Measurements from ENCODE around the gene BMP10.

The BMP10 gene, protein sequence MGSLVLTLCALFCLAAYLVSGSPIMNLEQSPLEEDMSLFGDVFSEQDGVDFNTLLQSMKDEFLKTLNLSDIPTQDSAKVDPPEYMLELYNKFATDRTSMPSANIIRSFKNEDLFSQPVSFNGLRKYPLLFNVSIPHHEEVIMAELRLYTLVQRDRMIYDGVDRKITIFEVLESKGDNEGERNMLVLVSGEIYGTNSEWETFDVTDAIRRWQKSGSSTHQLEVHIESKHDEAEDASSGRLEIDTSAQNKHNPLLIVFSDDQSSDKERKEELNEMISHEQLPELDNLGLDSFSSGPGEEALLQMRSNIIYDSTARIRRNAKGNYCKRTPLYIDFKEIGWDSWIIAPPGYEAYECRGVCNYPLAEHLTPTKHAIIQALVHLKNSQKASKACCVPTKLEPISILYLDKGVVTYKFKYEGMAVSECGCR

DNA sequence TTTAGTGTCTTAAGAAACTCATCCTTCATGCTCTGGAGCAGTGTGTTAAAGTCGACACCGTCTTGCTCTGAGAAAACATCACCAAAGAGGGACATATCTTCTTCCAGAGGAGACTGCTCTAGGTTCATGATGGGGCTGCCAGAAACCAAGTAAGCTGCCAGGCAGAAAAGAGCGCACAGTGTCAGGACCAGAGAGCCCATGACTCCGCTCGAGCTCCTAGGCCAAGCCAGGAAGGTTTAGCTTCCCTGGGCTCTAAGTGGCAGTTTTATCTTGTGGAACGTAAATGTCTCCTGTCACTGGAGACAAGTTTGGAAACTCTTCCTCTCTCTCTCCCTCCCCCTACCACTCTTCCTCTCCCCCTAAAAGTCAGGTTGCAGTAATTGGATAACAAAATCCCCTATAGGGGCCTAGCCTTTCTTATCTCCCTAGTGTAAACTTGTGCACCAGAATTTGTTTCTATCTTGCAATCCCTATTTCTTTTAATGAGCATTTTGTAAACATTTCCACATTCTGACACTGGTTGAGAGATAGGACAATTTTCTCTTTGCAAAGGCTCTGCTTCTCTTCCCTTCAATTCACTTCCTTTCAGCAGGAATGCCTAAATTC, at the start of gene BMP10:
BMP10 (minus strand) TSS at position 239 of the 606 bp plus-strand sequence; CDS start at position 200, 39 bp downstream.
- DNase-seq (ENCODE audit: low read depth), result no peak

GRCh38 chr2:68920481-68921170, 49.4 kb upstream of the BMP10 start:
- DNase-seq (ENCODE audit: low read depth), result no peak

GRCh38 chr2:68918497-68918896, 47.3 kb upstream of the BMP10 start:
- DNase-seq (ENCODE audit: low read depth), result no peak

DNA sequence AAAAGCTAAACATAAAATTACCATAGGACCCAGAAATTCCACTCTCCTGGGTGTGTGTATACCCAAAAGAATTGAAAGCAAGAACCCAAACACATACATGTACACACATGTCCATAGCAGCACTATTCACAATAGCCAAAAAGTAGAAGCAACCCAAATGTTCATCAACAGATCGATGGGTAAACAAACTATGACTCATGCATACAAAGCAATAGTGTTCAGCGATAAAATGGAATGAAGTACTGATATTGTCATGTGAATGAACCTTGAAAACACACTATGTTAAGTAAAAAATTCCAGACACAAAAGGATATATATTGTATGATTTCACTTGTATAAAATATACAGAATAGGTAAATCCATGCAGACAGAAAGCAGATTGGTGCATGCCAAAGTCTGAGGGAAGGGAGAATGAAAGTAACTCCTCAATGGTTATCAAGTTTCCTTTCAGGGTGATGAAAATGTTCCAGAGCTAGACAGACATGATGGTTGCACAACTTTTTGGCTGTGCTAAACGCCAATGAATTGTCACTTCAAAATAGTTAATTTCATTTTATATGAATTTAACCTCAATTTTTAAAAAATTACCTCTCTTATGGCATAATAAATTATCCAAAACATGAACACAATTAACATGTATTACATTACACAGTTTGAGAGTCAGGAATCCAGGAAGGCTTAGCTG, 46.0 kb upstream of the BMP10 start:
- DNase-seq (ENCODE audit: low read depth), result no peak

- no peak for DNase-seq (ENCODE audit: low read depth)
Observed at GRCh38 chr2:68916226-68916625, 45.0 kb upstream of the BMP10 start.

DNA sequence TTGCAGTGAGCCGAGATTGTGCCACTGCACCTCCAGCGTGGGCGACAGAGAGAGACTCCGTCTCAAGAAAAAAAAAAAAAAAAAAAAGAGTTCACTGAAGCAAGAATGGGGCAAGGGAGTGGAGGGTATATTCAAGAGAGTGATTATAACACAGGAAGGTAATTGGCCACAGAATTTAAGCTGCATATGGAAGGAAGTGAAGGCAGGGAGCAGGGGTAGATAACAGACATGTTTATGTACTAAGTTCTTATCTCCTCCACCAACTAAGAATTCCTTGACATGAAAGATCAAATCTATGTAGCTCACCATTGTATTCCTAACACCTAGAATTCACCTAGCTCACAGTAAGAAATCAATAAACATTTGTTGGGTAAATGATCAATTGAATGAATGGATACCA, 44.2 kb upstream of the BMP10 start:
- no peak for DNase-seq (ENCODE audit: low read depth)

GRCh38 chr2:68913359-68913758, 42.2 kb upstream of the BMP10 start:
- no peak for DNase-seq (ENCODE audit: low read depth)

- DNase-seq (ENCODE audit: low read depth), result no peak
Observed at GRCh38 chr2:68912732-68913131, 41.5 kb upstream of the BMP10 start.

GRCh38 chr2:68912111-68912510, 40.9 kb upstream of the BMP10 start:
- DNase-seq (ENCODE audit: low read depth), result no peak

- DNase-seq (ENCODE audit: low read depth), result no peak
Observed at GRCh38 chr2:68911709-68912108, 40.5 kb upstream of the BMP10 start.

- no peak for DNase-seq (ENCODE audit: low read depth)
Observed at GRCh38 chr2:68911246-68911645, 40.0 kb upstream of the BMP10 start.

GRCh38 chr2:68909793-68910674, 38.8 kb upstream of the BMP10 start:
- peak; percentile 53 for DNase-seq (ENCODE audit: low read depth)

- peak; percentile 55 for DNase-seq (ENCODE audit: low read depth)
Observed at GRCh38 chr2:68908392-68908970, 37.3 kb upstream of the BMP10 start.

DNA sequence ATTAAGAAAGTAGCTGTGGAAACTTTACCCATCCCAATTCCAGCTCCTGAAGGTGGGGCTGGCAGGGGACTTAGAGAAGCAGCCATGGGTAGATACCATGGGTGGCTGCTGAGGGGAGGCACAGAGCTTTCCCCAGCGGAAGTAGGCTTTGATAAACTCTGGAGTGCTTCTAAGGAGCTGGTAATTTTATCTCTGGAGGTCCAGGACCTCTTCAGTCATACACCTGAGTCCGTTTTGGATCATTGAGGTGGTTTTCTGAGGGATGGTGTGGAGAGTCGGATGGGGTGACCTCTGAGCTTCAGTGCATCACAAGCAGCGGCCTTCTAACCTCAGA, 36.7 kb upstream of the BMP10 start:
- DNase-seq (ENCODE audit: low read depth), result no peak

DNA sequence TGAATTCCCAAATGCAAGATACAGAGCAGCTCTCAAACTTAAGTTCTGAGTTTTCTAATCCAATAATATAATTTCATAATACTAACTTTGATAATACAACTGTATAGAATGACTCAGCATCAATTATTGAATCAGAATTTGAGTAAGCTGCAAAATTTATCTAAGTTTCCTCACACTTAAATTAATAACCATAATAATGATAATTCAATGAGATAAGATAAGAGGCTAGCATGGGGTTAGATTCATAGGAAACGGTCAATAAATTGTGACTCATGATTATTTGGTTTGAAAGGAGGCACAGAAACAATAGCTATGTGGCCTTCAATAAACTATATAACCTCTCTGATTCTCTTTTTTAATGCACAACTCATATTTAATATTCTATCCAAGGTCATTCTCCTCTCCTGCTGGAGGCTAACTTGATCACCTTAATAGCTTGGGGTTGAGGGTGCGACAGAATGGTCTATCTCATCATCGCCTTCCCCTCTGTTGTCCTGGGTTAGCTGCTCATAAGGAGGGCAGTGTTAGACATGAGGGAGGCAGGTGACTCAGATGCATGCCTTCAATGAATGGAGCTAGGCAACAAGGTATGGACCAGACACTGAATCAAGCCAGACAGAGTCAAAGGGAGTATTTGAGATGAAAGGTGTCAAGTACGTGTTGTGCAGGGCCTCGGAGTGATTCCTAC, 36.2 kb upstream of the BMP10 start:
- no peak for DNase-seq (ENCODE audit: low read depth)

GRCh38 chr2:68906716-68907115, 35.5 kb upstream of the BMP10 start:
- DNase-seq (ENCODE audit: low read depth), result no peak

DNA sequence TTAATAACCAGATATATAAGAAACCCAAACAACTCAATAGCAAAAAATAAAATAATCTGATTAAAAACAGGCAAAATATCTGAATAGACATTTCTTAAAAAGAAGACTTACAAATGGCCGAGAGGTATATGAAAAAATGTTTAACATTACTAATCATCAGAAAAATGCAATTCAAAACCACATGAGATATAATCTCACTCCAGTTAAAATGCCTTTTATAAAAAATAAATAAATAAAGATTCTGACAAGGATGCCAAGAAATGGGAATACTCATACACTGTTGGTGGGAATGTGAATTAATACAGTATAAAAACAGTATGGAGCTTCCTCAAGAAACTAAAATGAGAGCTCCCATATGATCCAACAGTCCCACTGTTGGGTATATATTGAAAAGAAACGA, 33.9 kb upstream of the BMP10 start:
- no peak for DNase-seq (ENCODE audit: low read depth)

- no peak for DNase-seq (ENCODE audit: low read depth)
Observed at GRCh38 chr2:68901561-68901960, 30.4 kb upstream of the BMP10 start.

GRCh38 chr2:68901199-68901514, 30.0 kb upstream of the BMP10 start:
- no peak for DNase-seq (ENCODE audit: low read depth)

- DNase-seq (ENCODE audit: low read depth), result no peak
Observed at GRCh38 chr2:68900496-68901198, 29.4 kb upstream of the BMP10 start.

Data from stromal cell of bone marrow (primary cell).